Ovary (tissue), 9 donors: ENCODE results near the gene TMEM11. TPM values are rescaled to one million over a fixed set of nuclear protein-coding genes. Genes with fewer than 3 reads are reported as not detected.

Experiments used
- DNase-seq, 5 donors: peaks; one replicate each; pipeline ENCODE4 v3.0.0-alpha.2; 2019 to 2020
- H3K27ac ChIP-seq, 2 donors: fragments of 200-600 bp; one replicate each; pipeline versions ENCODE4 v1.5.1 to v1.8.0; 2019 to 2022
- H3K27me3 ChIP-seq: fragments of 200-600 bp; one replicate; pipeline ENCODE4 v1.8.0; 2022
- H3K36me3 ChIP-seq: fragments of 200-600 bp; sonication (generic); one replicate; pipeline ENCODE4 v1.5.1; 2019
- H3K4me1 ChIP-seq: one replicate; pipeline ENCODE4 v1.8.1; 2013; ENCODE audit warnings: mild to moderate bottlenecking, moderate library complexity; ENCODE audit not compliant: insufficient read depth
- H3K4me3 ChIP-seq: fragments of 200-600 bp; sonication (generic); one replicate; pipeline ENCODE4 v1.5.1; 2017
- H3K9me3 ChIP-seq, 2 donors: fragments of 200-600 bp in 1 of 2; sonication (generic) in 1 of 2; one replicate each; pipeline versions ENCODE4 v1.5.1 to v1.8.1; 2013 to 2019; ENCODE audit warnings: mild to moderate bottlenecking in 1 of 2, moderate library complexity in 1 of 2
- CTCF ChIP-seq, 3 donors: fragments of 450-650 bp in 2 of 3; fragments of 200-600 bp in 1 of 3; IDR thresholded peaks; one replicate each; pipeline versions ENCODE4 v1.5.1 to v1.8.0; 2016 to 2022; ENCODE audit warnings: antibody characterized with exemption in 3 of 3, mild to moderate bottlenecking in 1 of 3
- EP300 ChIP-seq: sonication (generic); formaldehyde crosslinking; IDR thresholded peaks from one replicate; pipeline ENCODE4 v1.6.1; 2017; ENCODE audit warnings: antibody characterized with exemption
- POLR2A ChIP-seq: fragments of 450-650 bp; IDR thresholded peaks from one replicate; pipeline ENCODE4 v1.6.1; 2017; ENCODE audit warnings: antibody characterized with exemption, mild to moderate bottlenecking, moderate library complexity
- WGBS, 3 donors: extraction: QIAGEN DNeasy Blood & Tissue Kit in 1 of 3; methylation state at CpG; one replicate each; pipeline versions ENCODE4 v1.1.5 to v1.1.7; 2013 to 2017; 5-methylcytosine and 5-hydroxymethylcytosine counted together
- intact Hi-C, 4 donors: fragments of 100-400 bp; cut with DNase I; formaldehyde crosslinking; loops; one replicate each; pipeline versions ENCODE4 v1.11.0 to v1.15.1; 2022 to 2023
- polyA plus RNA-seq, 2 donors: library from polyadenylated mRNA; stranded (reverse); fragments of 200-250 nt in 1 of 2; fragments of 350-450 nt in 1 of 2; fragmentation: Illumina TruSeq in 1 of 2; extraction: RNeasy Lipid Tissue Mini Kit (QIAGEN cat#74804) in 1 of 2; gene quantifications; one replicate each; pipeline ENCODE4 v1.2.3, GENCODE V29; 2013 to 2014
- total RNA-seq, 7 donors: library from RNA; depleted of rRNA in 2 of 7; stranded (reverse); fragments of >200 nt in 2 of 7; fragmentation: NEBNext Ultra II Directional in 3 of 7; extraction: Animal tissue kit (Norgen Biotek cat#: 25700) in 3 of 7; gene quantifications; one replicate each; pipeline versions ENCODE4 v1.1.0 to v1.2.4, GENCODE V29; 2016 to 2023
- donor health status: DM: no; HTN: no; CAD: no; lungs with moderate emphysema.
- donor health status: DM: no; HTN: no; CAD: no.
- donor health status: Bipolar disorder and iron deficiency.
- donor health status: DM: yes; HTN: yes; CAD: no.
- donor health status: DM: no; HTN: no; CAD: no.
- donor health status: DM: yes; HTN: yes; CAD: no.

Gene TMEM11
- total and polyA plus RNA-seq, 9 donors = 10.5 to 20.0 (median 16.4) TPM

GRCh38 chr17:21239680-21240368 lies 25.9 kb upstream of the TMEM11 start:
- WGBS, 3 donors = 62 to 74% (median 67%) methylated on average over 11 to 12 of the region's 12 CpGs

GRCh38 chr17:21235921-21236320 lies 22.0 kb upstream of the TMEM11 start:
- TF ChIP-seq POLR2A (no peak), CTCF (IDR thresholded peaks at IDR 0.05) (no peak), EP300 (no peak)
- Histone ChIP-seq H3K27me3 (no peaks in the 10 kb centered on the region), H3K4me3 (no peak overlapping the region), H3K4me1 (no peaks in the 10 kb centered on the region), H3K27ac (no peak overlapping the region), H3K36me3 (no peaks in the 10 kb centered on the region), H3K9me3 (no peaks in the 10 kb centered on the region)
- DNase-seq = no peak
- WGBS, 3 donors = 81 to 90% (median 89%) methylated on average over 1 of the region's 1 CpG
- intact Hi-C loops = no loop called here

More at GRCh38 chr17:21239680-21240368, 25.9 kb upstream of the TMEM11 start:
- intact Hi-C loops = loop anchor here in 1 of 4 donors (1.0 kb wide), 1 partner anchor 19 kb away; no protein-coding TSS in a partner anchor
- no peak overlapping the region for H3K4me3 ChIP-seq
- H3K4me1 ChIP-seq = no peaks in the 10 kb centered on the region
- H3K27me3 ChIP-seq = no peaks in the 10 kb centered on the region
- no peaks in the 10 kb centered on the region for H3K36me3 ChIP-seq
- no peak overlapping the region for H3K27ac ChIP-seq
- TF ChIP-seq EP300 = no peak
- no peak for TF ChIP-seq CTCF (IDR thresholded peaks at IDR 0.05)
- no peak for TF ChIP-seq POLR2A
- DNase-seq = no peak
- no peaks in the 10 kb centered on the region for H3K9me3 ChIP-seq

- H3K36me3 ChIP-seq = no peaks in the 10 kb centered on the region
- no peak for TF ChIP-seq EP300
- no peak for TF ChIP-seq POLR2A
- TF ChIP-seq CTCF (IDR thresholded peaks at IDR 0.05) = no peak
- H3K4me3 ChIP-seq = no peak overlapping the region
- intact Hi-C loops = no loop called here
- no peaks in the 10 kb centered on the region for H3K9me3 ChIP-seq
- WGBS, 3 donors = 40 to 49% (median 44%) methylated on average over 7 of the region's 7 CpGs
- DNase-seq = no peak
- H3K27me3 ChIP-seq = no peaks in the 10 kb centered on the region
- H3K27ac ChIP-seq = no peak overlapping the region
- no peaks in the 10 kb centered on the region for H3K4me1 ChIP-seq
These were observed 19.8 kb upstream of the TMEM11 start for GRCh38 chr17:21233581-21234347.

- Histone ChIP-seq H3K9me3 (no peaks in the 10 kb centered on the region), H3K4me3 (no peak overlapping the region), H3K27ac (no peak overlapping the region), H3K36me3 (no peaks in the 10 kb centered on the region), H3K27me3 (no peaks in the 10 kb centered on the region), H3K4me1 (no peaks in the 10 kb centered on the region)
- intact Hi-C loops = no loop called here
- no peak for DNase-seq
- TF ChIP-seq EP300 (no peak), CTCF (IDR thresholded peaks at IDR 0.05) (no peak), POLR2A (no peak)
- 86 to 94% (median 89%) methylated on average over 4 of the region's 4 CpGs for WGBS, 3 donors
These were observed 18.2 kb upstream of the TMEM11 start for GRCh38 chr17:21232033-21232749.
